HCT116 (cell line): ENCODE measurements around the gene ASPHD2. TPM values are rescaled to one million over a fixed set of nuclear protein-coding genes. Genes with fewer than 3 reads are reported as not detected.

Experiments used
- ATAC-seq: fragments of 200-7000 bp; cut with Tn5 transposase; 2 replicates; pipeline ENCODE4 v1.9.1; 2020; ENCODE audit warnings: mild to moderate bottlenecking, moderate library complexity
- BruUV-seq: library from RNA; stranded (reverse); fragments of 400-500 nt; replicated peaks from 2 replicates; lab custom pipeline; 2021; lab: Mats Ljungman, UMichigan
- CTCF ChIA-PET: fragments of 300-600 bp; sonication (Branson Sonifier 250); formaldehyde crosslinking; loops from one replicate; lab custom pipeline; 2021; ENCODE audit warnings: antibody characterized with exemption; lab: Charles Lee
- POLR2A ChIA-PET: fragments of 300-600, 350-600 bp; sonication (Branson Sonifier 250); formaldehyde crosslinking; loops from one replicate; lab custom pipeline; 2021; ENCODE audit warnings: antibody characterized with exemption; lab: Charles Lee
- RAD21 ChIA-PET, 2 experiments: fragments of 300-600 bp; sonication (Branson Sonifier 250); formaldehyde crosslinking; loops; one replicate each; lab custom pipeline; 2023; ENCODE audit warnings: low total read pairs in 2 of 2; ENCODE audit not compliant: uncharacterized antibody in 2 of 2, unreplicated experiment in 2 of 2, low non-redundant PET in 1 of 2; lab: Charles Lee
- DNase-seq: peaks from one replicate; pipeline ENCODE4 v3.0.0-alpha.2; 2010; ENCODE audit warnings: low read depth, low spot score
- H2AFZ ChIP-seq: fragments of 200-600 bp; shearing (Covaris generic), sonication (generic); 2 replicates; pipeline ENCODE4 v1.6.1; 2017; ENCODE audit warnings: low read depth, mixed run types, mixed read lengths, antibody characterized with exemption, low read length; ENCODE audit not compliant: poor library complexity, severe bottlenecking
- H3K27ac ChIP-seq: 2 replicates; pipeline ENCODE4 v1.5.1; 2012; ENCODE audit warnings: low read depth, low read length
- H3K27me3 ChIP-seq: fragments of 200-600 bp; sonication (generic); 2 replicates; pipeline ENCODE4 v1.6.1; 2016; ENCODE audit warnings: mixed run types, low read length, mixed read lengths; ENCODE audit not compliant: insufficient read depth
- H3K36me3 ChIP-seq, 2 experiments: fragments of 200-500 bp in 1 of 2; fragments of 200-600 bp in 1 of 2; sonication (Bioruptor generic) in 1 of 2; sonication (generic) in 1 of 2; 2 replicates each; pipeline versions ENCODE4 v1.5.1 to v1.6.1; 2014 to 2016; ENCODE audit warnings: low read length in 2 of 2, inconsistent platforms in 1 of 2, mixed read lengths in 1 of 2, mixed run types in 1 of 2; ENCODE audit not compliant: insufficient read depth in 2 of 2, control insufficient read depth in 1 of 2
- H3K4me1 ChIP-seq, 2 experiments: fragments of 200-600 bp in 1 of 2; sonication (generic) in 1 of 2; 2 replicates each; pipeline versions ENCODE4 v1.5.1 to v1.6.1; 2012 to 2017; ENCODE audit warnings: low read length in 2 of 2, inconsistent platforms in 1 of 2, mild to moderate bottlenecking in 1 of 2, mixed read lengths in 1 of 2, mixed run types in 1 of 2, moderate library complexity in 1 of 2; ENCODE audit not compliant: insufficient read depth in 2 of 2, control insufficient read depth in 1 of 2
- H3K4me2 ChIP-seq: fragments of 200-600 bp; sonication (generic); 2 replicates; pipeline ENCODE4 v1.6.1; 2017; ENCODE audit warnings: mixed run types, low read length, mixed read lengths
- H3K4me3 ChIP-seq, 2 experiments: fragments of 200-600 bp in 1 of 2; sonication (generic) in 1 of 2; replicated peaks in 1 of 2; 2 replicates each; pipeline ENCODE4 v1.5.1; 2011 to 2016; ENCODE audit warnings: low read length in 2 of 2, control low read depth in 1 of 2, low read depth in 1 of 2, mild to moderate bottlenecking in 1 of 2, mixed read lengths in 1 of 2, mixed run types in 1 of 2
- H3K79me2 ChIP-seq: fragments of 200-600 bp; sonication (generic); 2 replicates; pipeline ENCODE4 v1.6.1; 2017; ENCODE audit warnings: mild to moderate bottlenecking, mixed run types, low read length, moderate library complexity, mixed read lengths; ENCODE audit not compliant: insufficient read depth
- H3K9ac ChIP-seq: fragments of 200-600 bp; sonication (generic); 2 replicates; pipeline ENCODE4 v1.6.1; 2016; ENCODE audit warnings: low read length, mixed read lengths
- H3K9me2 ChIP-seq: fragments of 200-600 bp; sonication (generic), shearing (Covaris generic); 2 replicates; pipeline ENCODE4 v1.6.1; 2017; ENCODE audit warnings: mixed run types, mild to moderate bottlenecking, moderate library complexity; ENCODE audit not compliant: insufficient read depth
- H3K9me3 ChIP-seq, 2 experiments: fragments of 200-500 bp in 1 of 2; fragments of 200-600 bp in 1 of 2; sonication (Bioruptor generic) in 1 of 2; sonication (generic) in 1 of 2; 2 replicates each; pipeline ENCODE4 v1.6.1; 2014 to 2017; ENCODE audit warnings: low read length in 2 of 2, mixed read lengths in 2 of 2, inconsistent platforms in 1 of 2, low read depth in 1 of 2, mild to moderate bottlenecking in 1 of 2, mixed run types in 1 of 2, moderate library complexity in 1 of 2; ENCODE audit not compliant: control insufficient read depth in 1 of 2, insufficient read depth in 1 of 2
- H4K20me1 ChIP-seq: fragments of 200-600 bp; sonication (generic), shearing (Covaris generic); 2 replicates; pipeline ENCODE4 v1.6.1; 2017; ENCODE audit warnings: mixed run types, mild to moderate bottlenecking, moderate library complexity; ENCODE audit not compliant: insufficient read depth
- ATF3 ChIP-seq: IDR thresholded peaks from 2 replicates; pipeline ENCODE4 v1.6.1; 2012
- CEBPB ChIP-seq: IDR thresholded peaks from 2 replicates; pipeline ENCODE4 v1.6.1; 2012; ENCODE audit warnings: low read depth
- EGR1 ChIP-seq: IDR thresholded peaks from 2 replicates; pipeline ENCODE4 v1.6.1; 2012; ENCODE audit warnings: low read depth
- REST ChIP-seq: IDR thresholded peaks from 2 replicates; pipeline ENCODE4 v1.6.1; 2012; ENCODE audit warnings: low read depth
- YY1 ChIP-seq: IDR thresholded peaks from 2 replicates; pipeline ENCODE4 v1.6.1; 2011; ENCODE audit warnings: low read length, low read depth, moderate library complexity, mild to moderate bottlenecking; ENCODE audit not compliant: insufficient replicate concordance; ENCODE audit errors: extremely low read depth
- intact Hi-C: fragments of 100-400 bp; cut with micrococcal nuclease; formaldehyde crosslinking; loops from 2 replicates; pipeline ENCODE4 v1.10.0; 2022
- total RNA-seq: library from RNA; stranded (reverse); gene quantifications from one replicate; pipeline ENCODE4 v1.2.1, GENCODE V29; 2021; ENCODE audit not compliant: unreplicated experiment

The ASPHD2 gene
- total RNA-seq, 1 experiment from 2014 or later = 4.1 TPM

- Histone ChIP-seq H2AFZ (no peak overlapping the region), H3K9me2 (no peaks in the 10 kb centered on the region), H3K4me3 (no peak overlapping the region), H3K27ac (no peak overlapping the region), H3K4me2 (no peak overlapping the region), H3K4me1 (no peaks in the 10 kb centered on the region), H3K27me3 (no peaks in the 10 kb centered on the region), H3K9ac (no peak overlapping the region), H4K20me1 (no peaks in the 10 kb centered on the region), H3K36me3 (peaks cover 3 to 8% of the 10 kb centered on the region in 2 experiments; a peak in 3 of 4 replicates), H3K79me2 (no peaks in the 10 kb centered on the region), H3K9me3 (no peaks in the 10 kb centered on the region)
- DNase-seq (no peak), ATAC-seq (no peak)
- CTCF ChIA-PET = no interaction called here
- POLR2A ChIA-PET = no interaction called here
- TF ChIP-seq REST = no peak
- TF ChIP-seq ATF3 = no peak
- no peak for TF ChIP-seq CEBPB
- no peak for TF ChIP-seq YY1
- no peak for TF ChIP-seq EGR1
- no TSS peak for BruUV-seq
- RAD21 ChIA-PET = no interaction called here
- intact Hi-C loops = no loop called here
These were observed 24.9 kb downstream of the ASPHD2 start for GRCh38 chr22:26453812-26454500.
